ENCODE results near the gene HAGH. TPM values are rescaled to one million over a fixed set of nuclear protein-coding genes. Genes with fewer than 3 reads are reported as not detected.
"Not testable (repeated sequence)": the region's sequence is repeated elsewhere in the genome, so short reads cannot be mapped to it uniquely, and the experiment has no call there.

The HAGH gene
- total RNA-seq, 4 donors from 2014 or later: 30.6 to 56.5 (median 43.4) TPM

DNA sequence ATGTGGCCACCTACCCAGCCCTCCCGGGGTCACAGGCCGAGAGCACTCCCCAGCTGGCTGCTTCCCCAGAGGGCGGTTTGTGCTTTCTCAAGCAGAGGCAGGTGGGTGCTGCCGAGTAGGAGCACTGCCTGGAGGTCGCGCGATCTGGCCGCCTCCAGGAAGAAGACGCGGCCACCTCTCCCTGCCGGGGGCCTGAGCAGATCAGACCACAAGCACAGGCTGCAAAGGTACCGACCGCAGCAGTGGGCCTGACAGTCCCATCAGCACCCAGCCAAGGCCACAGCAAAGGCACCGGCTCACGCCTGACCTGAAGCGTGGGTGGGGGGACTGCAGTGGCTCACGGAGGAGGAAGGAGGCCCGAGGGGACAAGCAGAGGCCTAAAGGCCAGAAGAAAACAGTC, 17.9 kb downstream of the HAGH start:
- DNase-seq: no peak
- H3K36me3 ChIP-seq: peaks cover 11 to 56% (median 11%) of the 10 kb centered on the region in 3 donors

DNA sequence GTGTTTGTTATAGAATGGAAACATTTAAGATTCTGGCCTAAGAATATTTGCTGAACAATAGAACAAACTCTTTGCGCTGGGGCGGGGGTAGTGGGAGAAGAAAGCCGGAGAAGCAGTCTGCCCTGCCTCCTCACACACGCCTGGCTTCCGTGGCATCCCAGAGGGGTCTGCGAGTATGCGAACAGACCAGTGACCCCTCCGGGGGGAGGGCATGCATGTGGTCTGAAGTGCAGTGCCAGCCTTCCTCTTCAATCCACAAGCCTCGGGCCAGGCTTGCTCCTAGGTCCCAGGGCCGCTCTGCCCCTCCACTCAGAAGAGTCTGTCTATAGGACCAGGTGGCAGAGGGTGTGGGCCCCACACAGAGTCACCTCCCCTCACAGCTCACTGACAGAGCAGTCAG, 19.0 kb downstream of the HAGH start:
- Histone ChIP-seq H3K9me3 (no peaks in the 10 kb centered on the region), H3K27ac (no peak overlapping the region), H3K4me3 (no peak overlapping the region), H3K27me3 (no peaks in the 10 kb centered on the region), H3K4me1 (peaks cover 0 to 5% (median under 1%) of the 10 kb centered on the region in 3 donors), H3K36me3 (peaks cover 11 to 54% (median 11%) of the 10 kb centered on the region in 3 donors)
- TF ChIP-seq, protein P1, sequence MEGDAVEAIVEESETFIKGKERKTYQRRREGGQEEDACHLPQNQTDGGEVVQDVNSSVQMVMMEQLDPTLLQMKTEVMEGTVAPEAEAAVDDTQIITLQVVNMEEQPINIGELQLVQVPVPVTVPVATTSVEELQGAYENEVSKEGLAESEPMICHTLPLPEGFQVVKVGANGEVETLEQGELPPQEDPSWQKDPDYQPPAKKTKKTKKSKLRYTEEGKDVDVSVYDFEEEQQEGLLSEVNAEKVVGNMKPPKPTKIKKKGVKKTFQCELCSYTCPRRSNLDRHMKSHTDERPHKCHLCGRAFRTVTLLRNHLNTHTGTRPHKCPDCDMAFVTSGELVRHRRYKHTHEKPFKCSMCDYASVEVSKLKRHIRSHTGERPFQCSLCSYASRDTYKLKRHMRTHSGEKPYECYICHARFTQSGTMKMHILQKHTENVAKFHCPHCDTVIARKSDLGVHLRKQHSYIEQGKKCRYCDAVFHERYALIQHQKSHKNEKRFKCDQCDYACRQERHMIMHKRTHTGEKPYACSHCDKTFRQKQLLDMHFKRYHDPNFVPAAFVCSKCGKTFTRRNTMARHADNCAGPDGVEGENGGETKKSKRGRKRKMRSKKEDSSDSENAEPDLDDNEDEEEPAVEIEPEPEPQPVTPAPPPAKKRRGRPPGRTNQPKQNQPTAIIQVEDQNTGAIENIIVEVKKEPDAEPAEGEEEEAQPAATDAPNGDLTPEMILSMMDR (IDR thresholded peaks at IDR 0.05): no peak
- TF ChIP-seq POLR2A (IDR thresholded peaks at IDR 0.05): no peak
- intact Hi-C loops (cut with DNase I): no loop called here
- no peak for DNase-seq
- WGBS, 2 donors: 87 to 92% methylated on average over 9 to 10 of the region's 10 CpGs

More for the DNA sequence above, 17.9 kb downstream of the HAGH start:
- TF ChIP-seq, protein P1 (IDR thresholded peaks at IDR 0.05): no peak
- TF ChIP-seq POLR2A (IDR thresholded peaks at IDR 0.05): no peak
- H3K9me3 ChIP-seq: no peaks in the 10 kb centered on the region
- H3K4me3 ChIP-seq: no peak overlapping the region
- H3K27me3 ChIP-seq: no peaks in the 10 kb centered on the region
- H3K27ac ChIP-seq: no peak overlapping the region
- intact Hi-C loops (cut with DNase I): no loop called here
- H3K4me1 ChIP-seq: peaks cover 0 to 11% (median 6%) of the 10 kb centered on the region in 3 donors
- 75 to 93% methylated on average over 4 to 5 of the region's 18 CpGs for WGBS, 2 donors

DNA sequence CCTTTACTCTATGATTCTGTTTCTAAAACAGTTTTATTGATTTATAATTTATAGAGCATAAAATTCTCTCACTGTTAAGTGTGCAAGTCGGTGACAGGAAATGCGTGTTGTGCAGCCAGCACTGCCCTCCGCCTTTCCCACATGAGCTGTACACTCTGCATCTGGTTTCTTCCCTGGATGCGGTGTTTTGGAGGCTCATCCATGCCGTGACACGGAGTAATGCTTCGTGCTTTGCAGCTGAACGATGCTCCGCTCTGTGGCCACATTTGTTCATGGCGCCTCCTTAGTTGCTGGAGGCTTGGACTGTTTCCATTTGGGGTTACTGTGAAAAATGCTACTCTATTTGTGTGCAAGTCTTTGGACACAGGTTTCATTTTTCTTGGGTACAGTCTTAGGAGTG, 25.9 kb downstream of the HAGH start:
- peaks cover 0 to 15% (median 0%) of the 10 kb centered on the region in 3 donors for H3K9me3 ChIP-seq
- TF ChIP-seq POLR2A (IDR thresholded peaks at IDR 0.05): no peak
- TF ChIP-seq, protein P1 (IDR thresholded peaks at IDR 0.05): no peak
- intact Hi-C loops (cut with DNase I): no loop called here
- no peak overlapping the region for H3K4me3 ChIP-seq
- 77 to 83% methylated on average over 10 of the region's 10 CpGs for WGBS, 2 donors
- no peak overlapping the region for H3K27ac ChIP-seq
- H3K4me1 ChIP-seq: no peaks in the 10 kb centered on the region
- H3K36me3 ChIP-seq: no peaks in the 10 kb centered on the region
- no peak for DNase-seq
- H3K27me3 ChIP-seq: no peaks in the 10 kb centered on the region

DNA sequence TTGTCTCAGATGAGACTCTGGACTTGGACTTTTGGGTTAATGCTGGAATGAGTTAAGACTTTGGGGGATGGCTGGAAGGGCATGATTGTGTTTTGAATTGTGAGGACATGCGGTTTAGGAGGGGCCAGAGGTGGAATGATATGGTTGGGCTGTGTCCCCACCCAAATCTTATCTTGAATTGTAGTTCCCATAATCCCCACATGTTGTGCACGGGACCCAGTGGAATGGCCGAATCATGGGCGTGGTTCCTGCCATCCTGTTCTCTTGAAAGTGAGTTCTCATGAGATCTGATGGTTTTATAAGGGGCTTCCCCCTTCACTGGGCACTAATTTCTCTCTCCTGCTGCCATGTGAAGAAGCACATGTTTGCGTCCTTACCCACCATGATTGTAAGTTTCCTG, 27.4 kb downstream of the HAGH start:
- H3K4me1 ChIP-seq; H3K36me3 ChIP-seq; H3K27ac ChIP-seq; DNase-seq; H3K27me3 ChIP-seq; intact Hi-C loops (cut with DNase I); H3K4me3 ChIP-seq: not testable (repeated sequence)
- 81 to 84% methylated on average over 5 of the region's 5 CpGs for WGBS, 2 donors
- peaks cover 0 to 15% (median 0%) of the 10 kb centered on the region in 3 donors for H3K9me3 ChIP-seq

DNA sequence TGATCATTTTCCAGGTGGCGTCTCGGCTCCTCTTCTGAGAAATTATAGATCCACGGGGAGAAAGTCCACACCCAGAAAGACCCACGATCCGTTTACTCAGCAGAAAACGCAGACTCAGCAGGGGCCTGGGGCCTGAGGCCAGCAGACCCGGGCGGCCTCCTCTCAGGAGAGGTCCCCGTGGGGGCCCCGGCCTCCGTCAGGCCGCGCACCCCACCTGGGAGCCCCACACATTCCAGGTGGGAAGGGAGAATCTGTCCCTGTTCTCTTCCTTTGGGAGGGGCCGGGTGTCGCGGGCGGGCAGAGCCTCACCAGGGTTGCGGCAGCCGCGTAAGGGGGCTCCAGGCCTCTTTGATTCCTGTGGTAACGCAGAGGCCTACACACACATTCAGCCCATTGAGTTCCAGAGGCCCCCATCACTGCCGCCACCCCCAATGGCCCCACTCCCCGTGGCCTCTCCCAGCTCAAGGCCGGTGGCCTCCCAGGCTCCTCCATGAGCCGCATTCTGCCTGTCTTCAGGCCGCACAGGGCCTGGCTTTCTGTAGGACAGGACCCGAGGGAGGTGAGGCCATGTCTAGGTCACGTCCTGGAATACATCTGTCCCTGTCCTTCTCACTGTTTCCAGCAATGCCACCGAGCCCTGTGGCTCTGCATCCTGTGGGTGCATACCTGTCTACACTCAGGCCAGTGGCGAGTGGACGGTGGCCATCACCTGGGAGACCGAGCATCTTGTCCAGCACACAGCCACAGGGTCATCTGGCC, 31.5 kb downstream of the HAGH start:
- Histone ChIP-seq H3K4me1 (peaks cover 0 to 12% (median 0%) of the 10 kb centered on the region in 3 donors), H3K9me3 (peaks cover 0 to 15% (median 0%) of the 10 kb centered on the region in 3 donors), H3K4me3 (no peak overlapping the region), H3K27me3 (no peaks in the 10 kb centered on the region), H3K27ac (no peak overlapping the region), H3K36me3 (peaks cover 0 to 26% (median 0%) of the 10 kb centered on the region in 3 donors)
- no peak for DNase-seq
- intact Hi-C loops (cut with DNase I): no loop called here
- TF ChIP-seq, protein P1 (IDR thresholded peaks at IDR 0.05): no peak
- TF ChIP-seq POLR2A (IDR thresholded peaks at IDR 0.05): no peak
- 94 to 98% methylated on average over 7 to 13 of the region's 32 CpGs for WGBS, 2 donors
